Measurements from ENCODE around the gene PDSS1. TPM values are rescaled to one million over a fixed set of nuclear protein-coding genes. Genes with fewer than 3 reads are reported as not detected.

The PDSS1 gene
- total and polyA plus RNA-seq, 11 donors, result 1.8 to 13.5 (median 5.6) TPM

GRCh38 chr10:26738301-26738911 lies 40.9 kb downstream of the PDSS1 start:
- intact Hi-C loops (cut with DNase I), result no loop called here
- peaks cover 0 to 77% (median 51%) of the 10 kb centered on the region in 9 donors for H3K36me3 ChIP-seq

GRCh38 chr10:26739071-26739631 lies 41.6 kb downstream of the PDSS1 start:
- WGBS, 4 donors, result 78 to 85% (median 83%) methylated on average over 6 of the region's 6 CpGs
- peaks cover 0 to 81% (median 57%) of the 10 kb centered on the region in 9 donors for H3K36me3 ChIP-seq

More at GRCh38 chr10:26738301-26738911, 40.9 kb downstream of the PDSS1 start:
- Histone ChIP-seq H3K27me3 (no peaks in the 10 kb centered on the region), H3K4me3 (no peak overlapping the region), H3K9me3 (no peaks in the 10 kb centered on the region), H3K27ac (peak overlapping the region in 1 of 12 donors; percentile 77), H3K4me1 (peaks cover 0 to 33% (median 0%) of the 10 kb centered on the region in 12 donors)
- ATAC-seq (no peak), DNase-seq (no peak)
- TF ChIP-seq POLR2A (IDR thresholded peaks at IDR 0.05) (no peak), CTCF (IDR thresholded peaks at IDR 0.05) (no peak)
- 85 to 91% (median 87%) methylated on average over 5 of the region's 5 CpGs for WGBS, 4 donors

GRCh38 chr10:26741368-26741767 lies 43.9 kb downstream of the PDSS1 start:
- DNase-seq (no peak), ATAC-seq (no peak)
- TF ChIP-seq POLR2A (IDR thresholded peaks at IDR 0.05), result no peak
- TF ChIP-seq CTCF (IDR thresholded peaks at IDR 0.05), result no peak
- Histone ChIP-seq H3K27ac (no peak overlapping the region), H3K27me3 (no peaks in the 10 kb centered on the region), H3K9me3 (no peaks in the 10 kb centered on the region), H3K4me1 (peaks cover 0 to 39% (median 0%) of the 10 kb centered on the region in 12 donors), H3K36me3 (peaks cover 0 to 85% (median 61%) of the 10 kb centered on the region in 9 donors), H3K4me3 (no peak overlapping the region)
- 98 to 100% (median 98%) methylated on average over 4 of the region's 4 CpGs for WGBS, 4 donors
- intact Hi-C loops (cut with DNase I), result no loop called here

More at GRCh38 chr10:26739071-26739631, 41.6 kb downstream of the PDSS1 start:
- no peak for DNase-seq
- Histone ChIP-seq H3K27ac (peak overlapping the region in 1 of 12 donors; percentile 77), H3K4me3 (no peak overlapping the region), H3K4me1 (peaks cover 0 to 39% (median 0%) of the 10 kb centered on the region in 12 donors), H3K27me3 (no peaks in the 10 kb centered on the region), H3K9me3 (no peaks in the 10 kb centered on the region)
- no peak for ATAC-seq
- no peak for TF ChIP-seq POLR2A (IDR thresholded peaks at IDR 0.05)
- TF ChIP-seq CTCF (IDR thresholded peaks at IDR 0.05), result no peak
- intact Hi-C loops (cut with DNase I), result no loop called here

GRCh38 chr10:26743091-26743490 lies 45.6 kb downstream of the PDSS1 start:
- Histone ChIP-seq H3K4me1 (peaks cover 0 to 31% (median 0%) of the 10 kb centered on the region in 12 donors), H3K27me3 (no peaks in the 10 kb centered on the region), H3K27ac (peak overlapping the region in 1 of 12 donors; percentile 15), H3K36me3 (peaks cover 0 to 92% (median 68%) of the 10 kb centered on the region in 9 donors), H3K4me3 (no peak overlapping the region), H3K9me3 (no peaks in the 10 kb centered on the region)
- 93 to 98% (median 97%) methylated on average over 2 of the region's 2 CpGs for WGBS, 4 donors
- intact Hi-C loops (cut with DNase I), result no loop called here
- TF ChIP-seq CTCF (IDR thresholded peaks at IDR 0.05) (no peak), POLR2A (IDR thresholded peaks at IDR 0.05) (no peak)
- DNase-seq (no peak), ATAC-seq (no peak)
